HG03280 (cell line): ENCODE results near the gene TMOD1.
"Not testable (repeated sequence)": the region's sequence is repeated elsewhere in the genome, so short reads cannot be mapped to it uniquely, and the experiment has no call there.

Experiments used
- ATAC-seq: cut with Tn5 transposase; IDR thresholded peaks from one replicate; pipeline ENCODE4 v1.9.1; 2021; ENCODE audit warnings: mild to moderate bottlenecking, moderate library complexity; ENCODE audit not compliant: unreplicated experiment

TMOD1 gene

GRCh38 chr9:97586909-97587308 is 85.4 kb downstream of the TMOD1 start:
- ATAC-seq = not testable (repeated sequence)

DNA sequence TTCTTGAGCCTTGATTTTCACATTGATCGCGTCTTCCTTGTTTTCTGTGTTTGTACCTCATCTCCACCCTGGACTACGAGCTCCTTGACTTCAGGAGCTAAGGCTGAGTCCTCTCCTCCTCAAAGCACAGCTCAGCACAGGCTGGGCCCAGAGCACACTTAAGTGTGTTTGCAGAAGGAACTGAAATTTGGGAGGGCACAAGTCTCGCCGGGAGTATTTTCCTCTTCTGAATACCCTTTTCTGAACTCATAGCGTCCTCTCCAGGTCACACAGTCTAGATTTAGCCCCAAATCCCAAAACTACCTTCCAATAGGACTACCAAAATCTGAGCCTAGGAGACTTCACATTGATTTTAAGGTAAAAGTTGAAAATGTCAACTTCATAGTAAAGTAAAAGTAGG is 90.1 kb downstream of the TMOD1 start:
- ATAC-seq = no peak

DNA sequence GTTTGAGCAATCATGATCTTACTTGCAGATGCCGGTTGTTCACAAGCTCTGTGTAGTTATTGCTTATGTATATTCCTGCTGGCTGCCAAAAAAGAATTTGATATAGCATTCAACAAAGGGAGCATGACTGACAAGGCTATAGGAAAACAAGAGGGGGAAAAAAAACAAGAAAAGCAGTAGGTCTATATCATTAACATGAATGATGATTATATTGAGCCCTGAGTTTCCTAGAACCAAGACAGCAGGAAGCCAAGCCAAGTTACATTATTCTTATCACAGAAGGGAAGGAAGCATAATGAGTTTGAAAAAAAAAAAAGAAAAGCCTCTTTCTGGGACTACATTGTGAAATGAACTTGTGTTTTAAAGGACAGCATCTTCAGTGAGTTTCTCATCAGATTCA is 90.7 kb downstream of the TMOD1 start:
- no peak for ATAC-seq

- ATAC-seq = no peak
These were observed 92.5 kb downstream of the TMOD1 start for GRCh38 chr9:97593960-97594359.

DNA sequence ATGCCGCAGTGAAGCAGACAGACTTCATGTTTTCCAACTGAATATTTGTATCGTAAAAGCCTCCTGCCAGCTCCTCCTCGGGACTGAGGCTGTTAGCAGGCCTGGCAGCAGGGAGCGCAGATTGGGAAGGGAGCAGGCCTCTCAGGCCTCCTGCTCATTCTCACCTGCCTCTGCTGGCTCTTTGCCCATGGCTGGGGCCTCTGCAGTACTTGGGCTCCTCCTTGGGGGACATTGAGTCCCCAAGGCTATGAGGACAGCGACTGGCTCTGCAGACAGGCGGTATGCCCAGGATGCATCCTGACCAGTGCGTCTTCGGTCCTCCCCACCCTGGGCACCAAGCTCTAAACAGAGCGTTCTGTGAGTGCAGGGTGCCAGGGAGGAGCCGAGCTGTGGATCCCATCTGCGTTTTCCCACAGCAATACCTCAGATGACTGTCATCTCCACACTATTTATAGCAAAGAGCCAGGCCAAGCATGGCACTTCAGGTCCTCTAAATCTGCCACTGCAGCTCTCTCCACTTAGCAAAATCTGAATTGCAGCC is 93.0 kb downstream of the TMOD1 start:
- no peak for ATAC-seq

DNA sequence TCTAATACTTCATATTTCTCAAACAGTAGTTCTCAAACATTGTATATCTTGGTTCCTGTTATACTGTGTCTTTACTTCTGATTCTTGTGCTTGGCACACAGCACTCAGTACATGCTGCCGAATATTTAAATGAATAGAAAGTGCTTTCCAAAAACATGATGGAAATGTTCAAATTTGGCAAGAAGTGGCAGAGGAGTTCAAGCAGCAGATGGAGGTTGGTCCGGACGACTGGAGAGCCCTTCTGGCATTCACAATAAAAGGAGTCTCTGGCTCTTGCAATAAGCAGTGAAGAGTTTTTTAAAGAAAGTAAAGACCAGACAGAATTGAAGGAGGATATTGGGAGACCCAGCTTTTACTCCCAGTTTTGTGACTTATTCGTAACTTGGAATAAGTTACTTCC is 95.4 kb downstream of the TMOD1 start:
- ATAC-seq = no peak

DNA sequence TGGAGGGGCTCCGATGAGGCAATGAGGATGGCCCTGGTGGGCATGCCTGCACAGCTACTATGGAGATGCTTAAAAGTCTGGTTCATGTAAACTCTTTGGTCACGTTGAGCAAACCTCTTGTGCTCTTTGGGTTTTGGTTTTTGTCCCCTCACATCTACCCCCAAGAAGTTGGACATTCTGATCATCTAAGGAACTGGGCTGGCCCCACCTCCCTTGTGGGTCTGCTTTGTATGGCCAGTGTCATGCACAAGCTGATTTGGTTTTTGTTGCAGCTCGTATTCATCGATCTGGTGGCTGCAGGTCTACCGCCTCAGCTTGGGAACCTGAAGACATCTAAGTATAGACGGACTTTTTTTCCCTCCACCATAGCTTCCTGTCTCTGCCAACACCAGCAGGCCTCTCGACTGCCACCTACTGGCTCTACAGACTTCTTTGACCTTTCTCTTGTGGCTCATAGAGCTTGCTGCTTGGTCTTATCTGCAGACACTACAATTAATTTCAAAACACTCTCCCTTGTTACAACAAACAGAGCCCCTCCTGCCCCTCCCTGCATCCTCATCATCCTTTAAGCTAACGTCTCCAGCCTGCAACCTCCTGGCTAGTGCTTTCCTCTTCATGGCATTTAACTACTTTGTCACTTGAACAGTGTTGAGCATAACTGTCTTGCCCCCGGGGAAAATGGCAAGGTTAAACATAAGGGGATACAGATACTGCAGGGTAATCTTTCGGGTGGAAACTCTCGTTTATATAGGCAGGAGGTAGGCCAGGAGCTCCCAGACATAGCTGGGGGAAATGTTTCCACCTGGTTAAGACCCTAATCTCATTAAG is 97.2 kb downstream of the TMOD1 start:
- peak; percentile 87 for ATAC-seq

DNA sequence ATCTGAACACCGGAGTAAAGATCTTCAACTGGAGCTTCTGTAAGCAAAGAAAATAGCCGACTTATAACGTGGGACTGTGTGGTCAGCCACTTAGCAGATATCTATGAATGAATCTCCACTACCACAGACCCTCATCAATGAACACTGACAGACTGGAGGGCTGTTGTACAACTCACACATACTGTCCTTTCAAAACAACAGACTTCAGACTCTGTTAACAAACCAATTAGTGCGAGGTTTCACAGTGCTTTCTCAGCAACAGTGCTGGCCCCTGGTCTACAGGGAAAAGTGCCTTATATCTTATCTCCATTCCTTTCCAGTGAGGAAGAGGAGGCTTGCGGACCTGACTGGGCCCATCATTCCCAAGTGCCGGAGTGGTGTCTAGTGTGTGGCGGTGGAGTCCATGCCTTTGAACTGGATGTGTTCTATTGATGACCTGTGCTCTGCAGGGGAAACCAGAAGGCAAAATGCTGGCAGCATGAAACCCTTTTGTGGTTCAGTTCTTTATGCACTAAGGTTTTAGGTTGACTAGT is 97.9 kb downstream of the TMOD1 start:
- ATAC-seq = no peak

GRCh38 chr9:97600531-97601227 is 99.2 kb downstream of the TMOD1 start:
- ATAC-seq = no peak

DNA sequence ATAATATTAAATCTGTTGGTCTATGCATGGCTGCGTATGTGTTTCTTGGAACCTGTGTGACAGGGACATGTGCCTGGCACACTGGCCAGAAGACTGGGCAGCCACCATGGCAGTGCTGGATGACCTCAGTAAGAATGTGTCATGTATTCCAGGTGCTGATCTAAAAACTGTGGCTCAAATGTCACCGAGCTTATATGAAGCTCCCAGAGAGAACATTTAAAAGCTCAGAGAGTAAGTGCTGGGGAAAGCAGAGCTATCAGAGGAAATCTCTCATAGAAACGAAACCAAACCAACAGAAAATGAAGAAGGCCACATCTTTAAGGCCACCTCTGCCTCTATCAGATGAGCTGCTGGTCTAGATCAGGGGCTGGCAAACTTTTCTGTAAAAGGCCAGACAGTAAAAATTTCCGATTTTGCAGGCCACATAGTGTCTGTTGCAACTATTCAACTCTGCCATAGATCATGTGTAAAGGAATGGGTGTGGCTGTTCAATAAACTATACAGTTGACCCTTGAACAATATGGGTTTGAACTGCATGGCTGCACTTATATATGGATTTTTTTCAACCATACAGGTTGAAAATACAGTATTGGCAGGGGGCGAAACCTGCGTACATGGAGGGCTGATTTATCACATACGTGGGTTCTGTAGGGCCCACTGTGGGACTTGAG is 99.9 kb downstream of the TMOD1 start:
- ATAC-seq = no peak

DNA sequence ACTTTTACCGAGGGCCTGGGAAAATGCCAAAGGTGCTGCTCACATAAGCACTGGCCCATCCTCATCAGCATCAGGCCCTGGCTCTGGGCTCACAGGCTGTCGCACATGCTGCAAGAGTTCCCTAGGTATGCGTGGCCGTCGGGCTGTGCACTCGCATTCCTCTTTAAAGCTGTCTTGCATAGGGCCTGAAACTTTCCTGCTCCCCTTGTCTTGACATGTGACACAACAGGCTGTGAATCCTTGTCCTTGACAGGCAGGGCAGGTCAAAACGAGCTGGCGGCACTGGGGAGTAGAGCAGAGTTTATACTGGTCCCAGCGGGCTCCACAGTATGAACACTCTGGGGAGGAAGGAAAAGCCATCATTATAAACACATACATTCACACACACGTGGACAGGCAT is 101.0 kb downstream of the TMOD1 start:
- ATAC-seq = no peak

DNA sequence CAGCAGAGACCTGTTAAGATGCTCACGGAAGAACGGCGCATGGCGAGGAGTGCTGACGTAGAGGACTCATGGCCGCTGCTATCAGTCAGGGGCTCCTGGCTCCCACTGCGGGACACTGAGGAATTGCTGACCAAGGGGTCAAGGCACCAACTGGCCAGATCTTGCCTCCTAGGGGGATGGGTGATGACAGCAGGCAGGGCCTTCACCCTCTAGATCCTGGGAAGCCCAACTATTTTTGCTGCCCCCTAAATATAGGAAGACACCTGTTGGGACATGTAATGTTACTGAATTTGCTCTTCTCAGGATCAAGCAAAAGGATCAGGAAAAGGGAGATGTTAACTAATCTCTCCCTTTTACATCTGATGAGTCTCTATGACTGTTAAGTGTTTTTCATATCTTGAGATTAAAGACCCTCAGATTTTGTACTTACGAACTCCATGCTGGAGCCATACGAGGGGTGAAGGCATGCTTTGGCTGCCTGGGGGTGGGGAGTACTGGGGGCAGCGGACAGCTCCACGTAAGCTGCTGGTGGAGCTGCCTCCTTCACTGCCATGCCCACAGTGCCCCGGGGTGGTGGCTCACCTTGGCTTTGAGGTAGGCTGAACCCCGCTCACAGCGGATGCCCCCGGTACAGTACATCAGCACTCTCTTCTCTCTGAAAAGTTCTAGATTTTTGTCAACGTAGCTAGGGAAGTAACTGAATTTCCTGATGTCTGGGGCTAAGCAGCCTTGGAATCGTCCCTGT is 103.6 kb downstream of the TMOD1 start:
- no peak for ATAC-seq

- no peak for ATAC-seq
These were observed 114.1 kb downstream of the TMOD1 start for GRCh38 chr9:97615439-97616072.

GRCh38 chr9:97617939-97618416 is 116.5 kb downstream of the TMOD1 start:
- ATAC-seq = no peak

DNA sequence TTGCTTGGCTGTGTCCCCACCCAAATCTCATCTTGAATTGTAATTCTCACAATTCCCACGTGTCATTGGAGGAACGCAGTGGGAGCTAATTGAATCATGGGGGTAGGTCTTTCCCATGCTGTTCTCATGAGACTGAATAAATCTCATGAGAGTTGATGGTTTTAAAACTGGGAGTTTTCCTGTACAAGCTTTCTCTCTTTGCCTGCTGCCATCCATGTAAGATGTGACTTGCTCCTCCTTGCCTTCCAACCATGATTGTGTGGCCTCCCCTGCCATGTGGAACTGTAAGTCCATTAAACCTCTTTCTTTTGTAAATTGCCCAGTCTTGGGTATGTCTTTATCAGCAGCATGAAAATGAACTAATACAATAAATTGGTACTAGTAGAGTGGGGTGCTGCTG is 118.6 kb downstream of the TMOD1 start:
- not testable (repeated sequence) for ATAC-seq

GRCh38 chr9:97622483-97622882 is 121.0 kb downstream of the TMOD1 start:
- ATAC-seq = not testable (repeated sequence)

DNA sequence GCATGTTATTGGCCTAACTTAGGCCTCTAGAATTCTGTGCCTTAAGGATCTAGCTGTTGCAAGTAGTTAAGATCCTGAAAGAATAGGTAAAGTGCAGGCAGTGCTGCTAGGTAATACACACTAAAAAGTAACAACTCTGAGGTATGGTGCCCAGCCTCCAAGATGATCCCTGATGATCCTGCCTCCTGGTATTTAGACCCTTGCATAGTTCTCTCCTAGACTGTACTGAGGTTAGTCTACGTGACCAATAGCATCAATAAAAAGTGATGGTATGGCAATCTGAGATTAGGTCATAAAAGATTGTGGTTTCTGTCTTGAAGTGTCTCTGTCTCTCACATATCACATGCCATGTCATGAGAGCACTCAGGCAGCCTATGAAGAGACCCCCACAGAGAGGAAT is 122.5 kb downstream of the TMOD1 start:
- ATAC-seq = no peak

DNA sequence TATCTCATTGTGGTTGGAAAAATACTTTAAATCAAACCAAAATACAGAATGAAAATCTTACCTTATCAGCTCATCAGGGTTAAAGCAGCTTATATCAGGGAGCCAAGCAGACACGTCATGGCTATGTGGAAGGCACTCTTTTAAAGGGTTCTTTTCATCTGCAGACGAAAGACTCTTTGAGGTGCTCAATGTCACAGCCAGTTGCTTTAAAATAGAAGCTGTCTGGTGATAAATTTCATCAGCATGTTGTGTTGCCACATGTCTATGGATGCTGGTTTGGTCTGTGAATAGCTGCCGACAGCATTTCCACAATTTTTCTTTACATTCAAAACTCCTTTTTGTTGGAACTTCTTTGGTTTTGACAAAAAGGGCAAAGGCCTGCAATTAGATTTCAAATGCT is 124.2 kb downstream of the TMOD1 start:
- no peak for ATAC-seq

- no peak for ATAC-seq
These were observed 126.2 kb downstream of the TMOD1 start for GRCh38 chr9:97627624-97628023.

DNA sequence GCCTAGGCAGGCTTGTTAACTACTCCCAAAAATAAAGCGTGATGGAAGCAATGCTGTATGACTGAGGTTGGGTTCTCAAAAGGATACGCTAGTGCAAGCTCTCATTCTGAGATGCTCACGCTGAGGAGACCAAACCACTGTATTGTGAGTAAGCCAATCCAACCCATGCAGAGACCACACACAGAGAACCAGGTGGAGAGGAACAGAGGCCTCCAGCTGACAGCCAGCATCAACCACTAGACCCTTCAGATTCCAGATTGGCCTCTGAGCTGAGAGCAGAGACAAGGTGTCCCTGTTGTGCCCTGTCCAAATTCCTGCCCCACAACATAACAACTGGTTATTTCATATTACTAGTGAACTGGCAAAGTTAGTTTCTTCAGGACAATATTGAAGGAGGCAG is 127.2 kb downstream of the TMOD1 start:
- no peak for ATAC-seq
